OCI-M2 (cell line): ENCODE data around the gene DPP7.
"Not testable (repeated sequence)": the region's sequence is repeated elsewhere in the genome, so short reads cannot be mapped to it uniquely, and the experiment has no call there.

Experiments
- DNase-seq: peaks from one replicate; lab custom pipeline; 2025; ENCODE audit not compliant: unreplicated experiment; lab: John Stamatoyannopoulos, UW

The DPP7 gene

GRCh38 chr9:137148242-137148641, 33.7 kb upstream of the DPP7 start:
- no peak for DNase-seq

- DNase-seq, result no peak
Measured at GRCh38 chr9:137147793-137148160, 33.2 kb upstream of the DPP7 start.

DNA sequence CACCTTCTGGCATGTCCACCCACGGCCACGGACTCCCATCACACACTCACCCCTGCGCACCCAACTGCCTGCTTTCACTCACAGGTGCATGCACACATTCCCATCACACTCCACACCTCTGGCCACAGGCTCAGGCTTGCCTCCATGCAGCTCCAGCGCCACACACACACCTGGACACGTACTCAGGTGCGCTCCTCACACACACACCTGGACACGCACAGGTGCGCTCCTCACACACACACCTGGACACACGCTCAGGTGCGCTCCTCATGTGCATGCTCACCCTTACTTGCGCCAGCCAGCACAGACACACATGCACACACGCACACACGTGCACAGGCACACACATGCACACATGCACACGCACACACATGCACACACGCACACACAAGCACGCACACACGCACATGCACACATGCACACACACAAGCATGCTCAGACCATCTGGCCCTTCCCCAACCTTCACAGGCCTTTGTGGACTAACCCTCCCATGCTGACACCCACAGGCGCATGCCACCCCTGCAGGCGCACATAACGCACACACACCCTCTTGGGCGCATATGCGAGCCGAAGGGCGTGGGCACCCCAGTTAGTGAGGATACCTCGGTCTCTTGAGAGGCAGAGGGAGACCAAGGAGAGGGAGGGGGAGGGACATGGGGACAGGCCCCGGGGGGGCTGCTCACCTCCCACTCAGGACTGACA, 32.7 kb upstream of the DPP7 start:
- no peak for DNase-seq

DNA sequence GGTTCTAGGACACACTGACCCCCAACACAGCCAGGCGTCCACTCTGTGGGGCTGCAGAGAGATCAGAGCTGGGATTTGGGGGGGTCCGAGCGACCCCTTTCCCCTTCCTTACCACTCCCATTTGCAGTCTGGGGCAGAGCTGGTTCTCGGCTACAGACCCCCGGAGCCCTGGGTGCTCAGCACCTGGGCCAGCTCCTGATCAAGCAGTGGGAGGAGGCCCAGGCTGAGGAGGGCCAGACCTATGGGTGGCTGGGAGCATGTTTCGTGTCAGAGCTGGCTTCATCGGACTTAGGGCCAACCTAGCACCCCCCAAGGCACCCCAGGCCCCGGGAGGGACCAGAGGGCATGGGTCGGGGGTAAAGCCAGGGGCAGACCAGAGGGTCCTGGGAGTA, 32.0 kb upstream of the DPP7 start:
- DNase-seq, result no peak

- no peak for DNase-seq
Measured at GRCh38 chr9:137145731-137146526, 31.4 kb upstream of the DPP7 start.

- DNase-seq, result no peak
Measured at GRCh38 chr9:137143459-137143858, 28.9 kb upstream of the DPP7 start.

- DNase-seq, result no peak
Measured at GRCh38 chr9:137141976-137142936, 27.7 kb upstream of the DPP7 start.

DNA sequence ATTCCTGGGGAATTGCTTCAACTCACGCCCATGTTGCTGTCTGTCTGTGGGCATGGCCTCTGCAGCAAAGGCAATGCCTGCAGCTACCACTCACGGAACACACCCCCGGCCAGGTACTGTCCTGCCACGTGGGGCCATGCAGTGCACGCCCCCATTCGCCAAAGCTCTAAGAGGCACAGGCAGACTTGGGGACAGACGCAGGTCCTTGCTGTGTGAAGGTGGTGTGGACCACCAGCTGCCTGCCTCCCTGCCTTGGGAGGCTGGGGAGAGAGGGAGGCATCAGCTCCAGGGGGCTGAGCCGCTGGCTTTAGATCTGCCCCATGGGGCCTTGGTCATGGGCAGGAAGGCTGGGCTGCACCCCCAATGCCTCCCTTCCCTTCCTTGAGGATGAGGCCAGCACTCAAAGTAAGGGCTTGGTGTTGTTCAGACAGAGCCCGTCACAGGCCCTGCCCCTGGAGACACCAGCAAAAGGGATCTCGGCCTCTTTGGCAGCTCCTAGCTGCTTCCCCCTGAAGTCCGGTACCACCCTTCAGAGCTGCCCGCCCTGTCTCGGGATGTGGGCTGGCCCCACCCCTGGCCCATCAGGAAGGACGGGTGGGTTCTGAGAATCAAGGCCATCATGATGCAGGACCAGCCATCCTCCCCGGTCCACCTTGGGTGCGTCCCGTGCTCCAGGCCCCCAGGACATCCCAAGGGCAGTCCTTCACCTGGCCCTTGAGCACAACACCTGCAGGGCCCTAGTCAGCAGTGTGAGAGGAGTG, 26.7 kb upstream of the DPP7 start:
- no peak for DNase-seq

- DNase-seq, result no peak
Measured at GRCh38 chr9:137140151-137141012, 25.8 kb upstream of the DPP7 start.

DNA sequence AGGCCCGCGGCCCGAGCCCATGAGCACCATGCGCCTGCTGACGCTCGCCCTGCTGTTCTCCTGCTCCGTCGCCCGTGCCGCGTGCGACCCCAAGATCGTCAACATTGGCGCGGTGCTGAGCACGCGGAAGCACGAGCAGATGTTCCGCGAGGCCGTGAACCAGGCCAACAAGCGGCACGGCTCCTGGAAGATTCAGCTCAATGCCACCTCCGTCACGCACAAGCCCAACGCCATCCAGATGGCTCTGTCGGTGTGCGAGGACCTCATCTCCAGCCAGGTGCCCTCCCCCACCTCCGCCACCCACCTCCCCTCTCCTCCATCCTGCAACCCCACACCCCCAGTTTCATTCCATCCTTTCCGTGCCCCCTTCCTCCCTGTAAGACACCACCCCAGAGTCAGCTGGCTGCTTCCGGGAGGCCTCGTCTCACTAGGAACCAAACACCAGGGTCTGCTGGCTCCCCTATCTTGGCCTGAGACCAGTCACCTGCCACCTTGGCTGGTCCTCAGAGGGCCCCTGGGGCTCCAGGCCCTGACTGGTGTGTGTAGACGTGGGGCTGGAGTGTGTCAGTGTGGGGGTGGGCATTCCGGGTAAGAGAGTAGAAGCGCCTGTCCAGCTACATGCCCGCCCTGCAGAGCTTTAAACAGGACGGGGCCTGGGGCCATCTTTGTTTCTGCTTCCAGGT, 25.1 kb upstream of the DPP7 start:
- no peak for DNase-seq

DNA sequence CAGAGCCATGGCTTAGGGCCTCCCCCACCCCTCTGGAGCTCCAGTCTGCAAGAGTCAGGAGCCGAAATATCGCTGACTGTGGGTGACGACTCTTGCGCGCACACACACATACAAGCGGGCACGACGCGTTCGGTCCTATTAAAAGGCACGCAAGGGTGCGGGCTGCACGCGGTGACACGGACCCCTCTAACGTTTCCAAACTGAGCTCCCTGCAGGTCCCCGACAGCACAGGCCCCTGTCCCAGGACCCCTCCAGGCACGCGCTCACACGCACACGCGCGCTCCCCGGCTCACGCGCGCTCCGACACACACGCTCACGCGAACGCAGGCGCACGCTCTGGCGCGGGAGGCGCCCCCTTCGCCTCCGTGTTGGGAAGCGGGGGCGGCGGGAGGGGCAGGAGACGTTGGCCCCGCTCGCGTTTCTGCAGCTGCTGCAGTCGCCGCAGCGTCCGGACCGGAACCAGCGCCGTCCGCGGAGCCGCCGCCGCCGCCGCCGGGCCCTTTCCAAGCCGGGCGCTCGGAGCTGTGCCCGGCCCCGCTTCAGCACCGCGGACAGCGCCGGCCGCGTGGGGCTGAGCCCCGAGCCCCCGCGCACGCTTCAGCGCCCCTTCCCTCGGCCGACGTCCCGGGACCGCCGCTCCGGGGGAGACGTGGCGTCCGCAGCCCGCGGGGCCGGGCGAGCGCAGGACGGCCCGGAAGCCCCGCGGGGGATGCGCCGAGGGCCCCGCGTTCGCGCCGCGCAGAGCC, 24.4 kb upstream of the DPP7 start, which contains the start of gene GRIN1:
GRIN1 (plus strand) TSS at position 433 of the 746 bp plus-strand sequence. CDS start 333 bp downstream, outside the sequence.
- no peak for DNase-seq

DNA sequence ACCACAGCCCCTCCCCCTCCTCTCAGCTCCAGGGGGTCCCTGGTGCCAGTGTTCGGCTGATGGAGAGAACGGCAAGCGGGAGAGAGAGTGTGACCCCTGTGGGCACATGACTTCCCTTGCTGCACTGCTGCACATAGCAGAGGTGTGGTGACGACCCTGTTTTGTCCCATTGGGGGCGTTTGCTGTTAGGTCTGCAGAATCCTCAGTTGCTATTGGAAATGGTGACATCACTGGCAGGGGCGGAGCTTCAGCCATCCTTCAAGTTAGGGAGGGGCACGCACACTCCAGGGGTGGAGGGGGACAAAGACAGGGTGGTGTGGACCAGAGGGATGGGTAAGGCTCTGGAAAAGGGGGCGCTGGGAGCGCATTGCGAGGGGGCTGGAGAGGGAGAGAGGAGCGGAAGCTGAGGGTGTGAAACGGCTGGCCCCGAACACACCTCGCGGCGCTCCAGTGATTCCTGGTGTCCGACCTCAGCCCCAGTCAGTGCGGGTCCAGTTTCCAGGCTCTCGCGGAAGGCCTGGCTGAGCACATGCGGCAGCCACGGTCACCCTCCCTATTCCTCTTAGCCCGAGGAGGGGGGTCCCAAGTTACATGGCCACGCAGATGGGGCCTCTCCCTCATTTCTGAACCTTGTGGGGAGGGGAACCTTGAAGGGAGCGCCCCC, 23.7 kb upstream of the DPP7 start:
- DNase-seq, result no peak

DNA sequence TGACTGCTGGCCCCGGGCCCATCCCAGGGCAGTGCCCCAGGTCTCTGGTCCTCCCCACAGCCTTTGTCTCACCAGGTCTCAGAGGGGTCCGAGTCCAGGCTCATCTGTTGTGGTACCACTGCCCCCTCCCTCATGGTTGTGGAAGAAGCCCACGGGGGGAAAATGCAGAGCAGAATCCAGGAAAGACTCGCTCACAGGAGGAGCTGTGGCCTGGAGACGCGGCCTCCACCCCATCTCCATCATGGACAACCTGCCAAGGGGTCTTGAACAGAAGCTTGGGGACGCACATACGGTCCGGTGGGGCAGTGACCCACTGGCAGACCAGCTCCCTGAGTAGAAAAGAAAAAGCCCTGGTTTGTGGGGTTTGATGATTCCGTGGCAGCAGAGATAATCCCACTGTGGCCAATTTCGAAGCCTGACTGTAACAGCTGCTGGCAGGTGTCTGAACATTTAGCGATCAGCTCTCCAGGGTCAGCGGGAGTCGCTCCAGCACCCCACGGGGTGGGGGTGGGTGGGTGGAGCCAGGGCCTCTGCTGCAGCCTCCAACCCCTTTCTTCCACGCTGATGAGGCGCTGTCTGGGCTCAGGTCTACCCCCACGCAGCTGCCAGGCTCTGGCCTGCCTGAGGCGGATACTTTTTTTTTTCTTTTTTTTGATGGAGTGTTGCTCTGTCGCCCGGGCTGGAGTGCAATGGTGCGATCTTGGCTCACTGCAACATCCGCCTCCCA, 22.5 kb upstream of the DPP7 start:
- no peak for DNase-seq

GRCh38 chr9:137136261-137136880, 21.8 kb upstream of the DPP7 start:
- DNase-seq, result no peak

- not testable (repeated sequence) for DNase-seq
Measured at GRCh38 chr9:137135154-137135553, 20.6 kb upstream of the DPP7 start.

- no peak for DNase-seq
Measured at GRCh38 chr9:137134191-137134590, 19.7 kb upstream of the DPP7 start.
